HFFc6 (cell line): ENCODE data around the gene MCMBP. TPM values are rescaled to one million over a fixed set of nuclear protein-coding genes. Genes with fewer than 3 reads are reported as not detected.

Experiments
- DNase-seq: peaks from one replicate; pipeline ENCODE4 v3.0.0-alpha.2; 2018
- H3K27ac Mint-ChIP-seq: 2 replicates; pipeline ENCODE4 v1.8.0; 2020; ENCODE audit warnings: mild to moderate bottlenecking, mixed read lengths
- H3K27me3 Mint-ChIP-seq: 2 replicates; pipeline ENCODE4 v1.8.0; 2021; ENCODE audit warnings: mild to moderate bottlenecking, moderate library complexity, mixed read lengths; ENCODE audit not compliant: insufficient read depth
- H3K36me3 Mint-ChIP-seq: 2 replicates; pipeline ENCODE4 v1.8.0; 2021; ENCODE audit warnings: low read depth, mixed read lengths
- H3K4me1 Mint-ChIP-seq: 2 replicates; pipeline ENCODE4 v1.8.0; 2020; ENCODE audit warnings: low read depth, mixed read lengths
- H3K4me3 Mint-ChIP-seq: 2 replicates; pipeline ENCODE4 v1.8.0; 2020; ENCODE audit warnings: mild to moderate bottlenecking, moderate library complexity, mixed read lengths
- H3K9me3 Mint-ChIP-seq: 2 replicates; pipeline ENCODE4 v1.8.0; 2020; ENCODE audit warnings: mild to moderate bottlenecking, mixed read lengths
- CTCF ChIP-seq: fragments of 200-600 bp; sonication (generic); IDR thresholded peaks from 2 replicates; pipeline ENCODE4 v1.5.0; 2021; ENCODE audit warnings: antibody characterized with exemption, mild to moderate bottlenecking
- total RNA-seq, 6 experiments: library from RNA; stranded (reverse); fragmentation: NEBNext Ultra II Directional; extraction: Animal tissue kit (Norgen Biotek cat#: 25700); gene quantifications; 2 replicates in 1 of 6; 3 replicates in 5 of 6; pipeline ENCODE4 v1.2.3, GENCODE V29; 2021

Gene MCMBP
- total RNA-seq, 6 experiments from 2014 or later, result 40.4 to 59.0 (median 53.5) TPM

- Mint-ChIP-seq H3K27me3 (no peaks in the 10 kb centered on the region), H3K9me3 (no peaks in the 10 kb centered on the region), H3K27ac (no peak overlapping the region), H3K36me3 (peaks cover 13% of the 10 kb centered on the region), H3K4me3 (no peak overlapping the region), H3K4me1 (peaks cover 18% of the 10 kb centered on the region)
- no peak for DNase-seq
- TF ChIP-seq CTCF, result no peak
These were observed 61.5 kb downstream of the MCMBP start for GRCh38 chr10:119811122-119811521.

- no peaks in the 10 kb centered on the region for H3K9me3 Mint-ChIP-seq
- H3K27me3 Mint-ChIP-seq, result no peaks in the 10 kb centered on the region
- peak; percentile 61 for DNase-seq
- TF ChIP-seq CTCF, result no peak
- peaks cover 8% of the 10 kb centered on the region; the same call in 1 of the 2 replicates for H3K36me3 Mint-ChIP-seq
- H3K4me1 Mint-ChIP-seq, result peaks cover 44% of the 10 kb centered on the region
- no peak overlapping the region for H3K4me3 Mint-ChIP-seq
- peak overlapping the region; percentile 60 for H3K27ac Mint-ChIP-seq
These were observed 64.5 kb downstream of the MCMBP start for GRCh38 chr10:119807960-119808697.

GRCh38 chr10:119806334-119807130 lies 66.1 kb downstream of the MCMBP start:
- H3K27me3 Mint-ChIP-seq, result no peaks in the 10 kb centered on the region
- no peak overlapping the region for H3K4me3 Mint-ChIP-seq

GRCh38 chr10:119805702-119806230 lies 66.9 kb downstream of the MCMBP start:
- peak overlapping the region; percentile 27; the same call in 1 of the 2 replicates for H3K27ac Mint-ChIP-seq
- peaks cover 64% of the 10 kb centered on the region for H3K4me1 Mint-ChIP-seq
- H3K27me3 Mint-ChIP-seq, result no peaks in the 10 kb centered on the region
- H3K36me3 Mint-ChIP-seq, result peaks cover 8% of the 10 kb centered on the region; the same call in 1 of the 2 replicates
- no peaks in the 10 kb centered on the region for H3K9me3 Mint-ChIP-seq
- no peak for DNase-seq
- no peak for TF ChIP-seq CTCF
- no peak overlapping the region for H3K4me3 Mint-ChIP-seq

More at GRCh38 chr10:119806334-119807130, 66.1 kb downstream of the MCMBP start:
- no peak for DNase-seq
- Mint-ChIP-seq H3K27ac (no peak overlapping the region), H3K4me1 (peaks cover 59% of the 10 kb centered on the region), H3K36me3 (peaks cover 8% of the 10 kb centered on the region; the same call in 1 of the 2 replicates), H3K9me3 (no peaks in the 10 kb centered on the region)
- no peak; the same call in 1 of the 2 replicates for TF ChIP-seq CTCF

GRCh38 chr10:119803264-119803663 lies 69.4 kb downstream of the MCMBP start:
- Mint-ChIP-seq H3K27ac (peak overlapping the region; percentile 50), H3K4me1 (peaks cover 70% of the 10 kb centered on the region), H3K27me3 (no peaks in the 10 kb centered on the region), H3K4me3 (peak overlapping the region; percentile 21), H3K9me3 (no peaks in the 10 kb centered on the region), H3K36me3 (peaks cover 8% of the 10 kb centered on the region; the same call in 1 of the 2 replicates)
- DNase-seq, result peak; percentile 67
- TF ChIP-seq CTCF, result no peak
